HG03439 (cell line): Measurements from ENCODE around the gene XPNPEP3.
A peak's percentile ranks its signal among the peaks of the same experiment; 100 is the strongest.

Source experiments
- ATAC-seq: cut with Tn5 transposase; IDR thresholded peaks from one replicate; pipeline ENCODE4 v1.9.1; 2021; ENCODE audit warnings: mild to moderate bottlenecking, moderate library complexity; ENCODE audit not compliant: unreplicated experiment

Gene XPNPEP3

DNA sequence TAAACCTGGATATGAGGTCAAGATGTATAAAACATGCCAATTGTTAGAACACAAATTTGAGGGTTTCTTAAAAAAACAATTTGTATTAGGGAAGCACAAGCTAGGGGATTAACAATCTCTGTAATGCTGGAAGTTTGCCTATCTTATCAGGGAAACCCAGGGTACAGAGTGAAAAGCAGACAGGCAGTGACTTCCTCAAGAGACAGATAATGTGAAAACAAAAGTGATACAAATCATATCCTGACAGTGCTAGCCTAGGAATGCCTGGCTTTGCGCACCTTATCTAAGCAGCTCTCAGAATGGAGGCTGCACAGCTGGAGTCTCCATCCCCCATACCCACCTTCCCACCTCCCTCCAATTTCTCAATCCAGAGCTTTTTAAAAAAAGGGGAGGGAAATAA lies 71.7 kb downstream of the XPNPEP3 start:
- no peak for ATAC-seq

DNA sequence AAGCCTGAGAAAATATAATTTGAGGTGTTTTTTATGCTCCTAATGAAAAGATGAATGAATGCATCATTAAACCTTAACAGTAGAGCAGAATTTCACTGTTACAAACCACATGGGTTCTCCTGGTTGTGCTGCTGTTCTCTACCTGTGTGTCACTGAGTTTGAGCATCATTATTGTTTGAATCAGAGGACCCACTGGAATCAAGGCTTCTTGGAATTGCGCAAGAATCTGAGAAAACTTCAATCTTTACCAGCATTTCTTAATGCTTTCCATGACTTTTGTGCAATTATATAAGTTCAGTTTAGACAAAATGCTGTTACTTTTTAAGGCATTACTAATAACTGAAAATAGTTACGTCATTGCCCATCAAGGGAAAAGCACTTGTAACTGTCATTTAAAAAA lies 75.4 kb downstream of the XPNPEP3 start:
- no peak for ATAC-seq

DNA sequence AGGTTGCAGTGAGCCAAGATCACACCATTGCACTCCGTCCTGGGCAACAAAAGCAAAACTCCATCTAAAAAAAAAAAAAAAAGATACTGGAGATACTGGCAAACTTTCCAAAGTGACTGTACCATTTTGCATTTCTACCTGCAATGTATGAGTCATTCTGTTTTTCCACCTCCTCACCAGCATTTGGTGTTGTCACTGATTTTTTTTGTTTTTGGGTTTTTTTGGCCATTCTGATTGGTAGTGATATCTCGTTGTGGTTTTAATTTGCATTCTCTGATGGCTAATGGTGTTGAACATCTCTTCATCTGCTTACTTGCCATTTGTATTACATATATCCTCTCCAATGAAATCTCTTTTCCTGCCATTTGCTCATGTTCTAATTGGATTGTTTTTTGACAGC lies 82.3 kb downstream of the XPNPEP3 start:
- no peak for ATAC-seq

DNA sequence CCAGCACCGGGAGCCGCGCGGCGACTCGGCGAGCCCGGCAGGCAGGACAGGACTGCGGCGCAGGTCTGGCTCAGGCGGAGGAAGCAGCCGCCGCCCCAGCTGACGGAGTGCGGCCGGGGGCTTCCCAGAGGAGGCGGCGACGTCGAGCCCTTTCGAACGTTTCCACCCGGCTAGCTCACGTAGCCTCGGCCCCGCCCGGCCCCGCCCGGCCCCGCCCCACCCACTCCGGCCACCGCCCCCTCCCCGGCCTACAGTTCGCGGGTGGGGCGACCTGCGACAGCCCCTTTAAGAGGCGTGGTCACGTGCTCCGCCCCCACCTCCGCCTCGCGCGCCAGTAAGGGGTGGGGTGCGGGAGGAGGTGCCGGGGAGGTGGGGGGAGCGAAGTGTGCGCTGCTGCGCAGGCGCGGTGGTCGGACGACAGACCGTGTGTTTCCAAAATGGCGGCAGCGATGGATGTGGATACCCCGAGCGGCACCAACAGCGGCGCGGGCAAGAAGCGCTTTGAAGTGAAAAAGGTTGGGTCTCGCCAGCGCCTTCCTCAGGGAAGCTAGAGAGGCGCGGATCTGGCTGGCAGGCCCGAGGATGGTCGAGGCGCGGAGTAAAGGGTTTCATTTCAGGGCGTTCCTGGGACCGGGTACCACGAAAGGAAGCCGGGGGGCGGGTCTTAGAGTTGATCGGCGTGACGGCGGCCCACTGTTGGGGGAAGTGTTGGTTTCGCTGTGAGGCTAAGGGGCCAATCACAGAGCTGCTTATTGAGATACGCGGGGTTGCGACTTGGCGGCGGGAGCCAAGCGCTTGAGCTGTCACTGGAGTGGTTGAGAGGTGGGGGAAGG lies 94.2 kb downstream of the XPNPEP3 start, which contains the start of gene RBX1:
TSS of gene RBX1 (plus strand) at position 417 of the 833 bp plus-strand sequence. CDS start at position 438, 21 bp downstream.
- peak; percentile 85 for ATAC-seq

DNA sequence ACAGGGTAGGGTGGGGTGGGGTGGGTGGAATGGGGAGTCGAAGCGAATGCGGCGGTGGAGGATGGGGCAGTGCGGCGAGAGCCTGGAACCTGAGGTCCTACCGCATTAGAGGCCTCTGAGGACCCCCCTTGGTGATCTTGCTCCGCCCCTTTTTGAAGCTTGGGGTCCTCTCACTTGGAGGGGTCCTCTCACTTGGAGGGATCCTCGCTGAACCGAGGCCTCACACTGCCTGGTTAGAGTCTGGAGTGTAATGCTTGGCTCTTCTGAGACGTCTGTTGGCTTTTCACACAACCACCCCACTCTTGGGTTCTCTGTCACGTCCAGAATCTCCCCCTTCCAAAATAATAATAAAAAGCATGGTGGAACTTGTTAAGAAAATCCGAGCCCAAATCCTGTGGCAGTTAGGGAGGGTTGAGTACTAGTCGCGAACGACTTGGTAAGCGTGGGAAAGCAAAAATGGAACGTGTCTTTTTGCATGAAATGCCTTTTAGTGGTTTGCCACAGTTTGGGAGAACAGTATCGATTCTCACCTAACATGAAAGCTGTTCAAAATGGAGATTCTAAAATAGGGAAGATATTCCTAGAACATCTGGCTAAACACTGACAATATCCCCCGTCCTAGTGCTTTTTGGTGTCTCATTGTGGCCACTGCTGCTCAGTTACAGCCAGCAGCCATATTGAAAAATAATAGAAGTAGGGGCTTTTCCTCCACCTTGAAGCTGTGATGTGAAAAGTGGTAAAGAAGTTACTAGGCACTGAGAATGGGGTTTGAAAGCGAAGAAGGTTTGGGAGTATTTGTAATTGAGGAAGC lies 95.1 kb downstream of the XPNPEP3 start:
- ATAC-seq, result no peak

DNA sequence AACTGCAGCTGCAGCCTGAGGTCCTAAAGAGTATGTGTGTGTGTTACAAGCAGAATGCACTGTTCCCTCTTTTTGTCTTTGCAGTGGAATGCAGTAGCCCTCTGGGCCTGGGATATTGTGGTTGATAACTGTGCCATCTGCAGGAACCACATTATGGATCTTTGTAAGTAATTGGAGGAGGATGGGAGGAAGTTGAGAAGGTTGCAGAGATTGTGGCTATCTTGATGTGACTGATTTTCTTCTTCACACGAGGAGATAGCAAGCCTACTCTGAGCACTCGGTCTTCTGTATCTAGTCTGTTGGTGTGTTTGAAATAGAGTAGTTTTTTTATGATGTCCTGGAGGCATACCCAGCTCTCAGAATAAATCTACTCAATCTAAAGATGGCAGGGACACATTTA lies 96.5 kb downstream of the XPNPEP3 start:
- no peak for ATAC-seq

DNA sequence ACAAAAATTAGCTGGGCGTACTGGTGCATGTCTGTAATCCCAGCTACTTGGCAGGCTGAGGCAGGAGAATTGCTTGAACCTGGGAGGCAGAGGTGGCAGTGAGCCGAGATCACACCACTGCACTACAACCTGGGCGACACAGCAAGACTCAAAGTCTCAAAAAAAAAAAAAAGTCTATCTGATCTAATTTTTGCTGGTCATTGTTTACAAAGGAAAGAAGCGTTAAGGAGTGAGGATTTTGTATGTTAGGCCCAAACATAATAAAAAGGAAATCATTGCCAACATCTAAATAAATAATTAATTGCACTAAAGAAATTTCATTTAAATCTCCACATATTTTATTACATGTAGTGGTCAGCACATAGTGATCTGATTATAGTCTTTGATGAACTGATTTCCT lies 97.2 kb downstream of the XPNPEP3 start:
- ATAC-seq, result no peak

DNA sequence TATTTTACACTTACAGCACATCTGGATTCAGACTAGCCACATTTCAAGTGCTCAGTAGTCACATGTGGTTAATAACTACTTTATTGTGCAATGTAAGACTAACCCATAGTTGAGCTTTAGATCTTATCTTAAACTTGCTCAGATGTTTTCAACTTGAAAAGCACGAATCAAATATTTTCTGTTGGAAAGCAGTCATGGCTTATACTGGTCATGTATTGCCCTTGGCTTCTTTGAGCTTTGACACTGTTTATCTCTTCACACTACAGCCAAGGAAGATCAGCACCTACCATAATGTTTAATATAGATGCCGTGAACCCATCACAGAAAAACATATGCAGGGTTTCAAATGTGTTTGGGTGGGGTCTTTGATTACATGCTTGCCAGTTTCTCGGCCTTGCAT lies 98.6 kb downstream of the XPNPEP3 start:
- ATAC-seq, result no peak

DNA sequence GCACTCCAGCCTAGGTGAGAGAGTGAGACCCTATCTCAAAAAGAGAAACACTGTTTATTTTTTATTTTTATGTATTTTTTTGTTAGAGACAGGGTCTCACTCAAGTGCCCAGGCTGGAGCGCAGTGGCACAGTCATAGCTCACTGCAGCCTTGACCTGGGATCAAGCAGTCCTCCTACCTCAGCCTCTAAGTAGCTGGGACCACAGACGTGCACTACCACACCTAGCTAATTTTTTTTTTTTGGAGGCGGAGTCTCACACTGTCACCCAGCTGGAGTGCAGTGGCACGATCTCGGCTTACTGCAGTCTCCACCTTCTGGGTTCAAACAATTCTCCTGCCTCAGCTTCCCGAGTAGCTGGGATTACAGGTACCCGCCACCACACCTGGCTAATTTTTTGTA lies 100.7 kb downstream of the XPNPEP3 start:
- no peak for ATAC-seq

DNA sequence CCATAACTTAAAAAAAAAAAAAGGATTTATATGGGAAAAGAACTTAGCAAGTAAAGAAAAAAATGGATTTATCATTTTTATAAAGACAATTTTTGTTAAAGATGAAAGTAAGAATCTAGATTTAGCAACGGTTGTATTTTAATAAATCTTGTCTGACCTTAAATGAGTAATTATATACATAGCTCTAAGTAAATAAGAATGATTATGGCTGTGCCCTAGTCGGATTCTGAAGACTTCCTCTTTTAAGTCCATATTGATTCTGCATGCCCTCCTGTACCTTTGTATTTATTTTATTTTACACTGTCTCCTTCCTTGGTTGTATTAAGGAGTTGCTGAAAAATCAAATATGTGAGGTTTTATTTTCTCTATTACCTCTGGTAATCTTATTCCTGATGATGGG lies 101.4 kb downstream of the XPNPEP3 start:
- ATAC-seq, result no peak

DNA sequence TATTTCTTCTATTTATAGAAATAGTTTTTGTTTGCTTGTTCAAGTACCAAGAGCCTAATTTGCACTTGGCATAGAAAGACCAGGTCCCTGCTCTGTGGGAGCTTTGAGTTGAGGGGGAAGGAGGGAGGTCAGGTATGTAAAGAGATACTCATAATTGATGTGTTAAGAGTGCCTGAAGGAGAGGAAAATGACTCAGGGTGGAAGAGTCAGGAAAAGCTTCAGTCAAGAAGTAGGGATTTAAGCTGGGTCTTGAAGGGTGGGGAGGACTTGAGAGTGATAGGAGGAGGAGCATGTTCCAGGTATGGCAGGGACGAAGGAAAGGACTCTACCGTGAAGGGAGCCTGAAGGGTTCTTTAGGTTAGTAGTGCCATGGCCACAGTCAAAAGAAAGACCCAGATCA lies 103.2 kb downstream of the XPNPEP3 start:
- ATAC-seq, result no peak

DNA sequence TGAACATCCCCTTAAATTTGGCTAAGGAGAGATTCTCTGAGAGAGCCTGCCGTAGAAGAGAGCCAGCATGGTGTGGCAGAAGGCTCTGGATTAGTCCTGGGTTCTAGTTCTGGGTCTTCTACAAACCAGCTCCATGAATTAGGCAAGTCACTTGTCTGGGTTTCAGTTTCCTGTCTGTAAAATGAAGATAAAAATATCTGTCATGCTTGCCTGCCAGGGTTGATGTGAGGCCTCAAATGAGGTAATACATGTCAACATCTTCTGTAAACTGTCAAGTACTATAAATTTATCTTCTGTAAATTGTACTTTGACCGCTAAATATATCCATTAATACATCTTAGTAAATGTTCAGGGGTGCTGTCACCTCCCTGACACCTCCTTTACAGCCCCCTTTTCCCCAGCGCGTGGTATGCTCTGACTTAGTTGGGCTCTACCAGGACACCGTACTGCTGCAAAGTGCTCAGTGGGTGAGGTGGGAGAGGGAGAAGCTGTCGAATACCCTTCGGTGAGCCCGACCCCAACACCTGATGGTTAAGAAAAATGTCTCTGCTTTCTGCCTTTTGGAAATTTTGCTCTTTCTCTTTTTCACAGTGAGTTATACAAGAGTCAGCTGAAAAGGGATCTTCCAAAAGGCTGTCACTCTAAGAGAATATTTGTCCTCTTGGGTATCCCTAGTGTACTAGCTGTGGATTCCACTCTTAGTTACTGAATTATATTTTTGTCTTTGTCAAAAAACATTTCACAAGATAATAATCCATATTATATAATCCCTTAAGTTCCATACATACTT lies 109.2 kb downstream of the XPNPEP3 start:
- ATAC-seq, result no peak

DNA sequence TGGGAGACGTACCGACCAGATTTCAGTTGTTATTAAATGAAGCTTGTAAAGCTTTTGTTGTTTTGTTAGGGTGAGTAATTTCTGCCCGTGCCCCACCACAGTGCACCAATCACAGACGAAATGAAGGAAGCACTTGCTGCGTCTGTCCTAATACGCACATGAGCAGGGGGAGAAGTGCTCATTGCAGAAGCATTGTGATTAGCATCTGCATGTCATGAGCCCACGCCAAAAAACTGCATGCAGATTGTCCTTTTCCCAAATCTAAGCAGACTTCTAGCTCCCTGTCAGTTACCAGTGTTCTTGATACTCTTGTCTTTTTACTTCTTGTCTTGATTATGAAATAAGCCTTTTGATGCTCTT lies 109.8 kb downstream of the XPNPEP3 start:
- ATAC-seq, result no peak

DNA sequence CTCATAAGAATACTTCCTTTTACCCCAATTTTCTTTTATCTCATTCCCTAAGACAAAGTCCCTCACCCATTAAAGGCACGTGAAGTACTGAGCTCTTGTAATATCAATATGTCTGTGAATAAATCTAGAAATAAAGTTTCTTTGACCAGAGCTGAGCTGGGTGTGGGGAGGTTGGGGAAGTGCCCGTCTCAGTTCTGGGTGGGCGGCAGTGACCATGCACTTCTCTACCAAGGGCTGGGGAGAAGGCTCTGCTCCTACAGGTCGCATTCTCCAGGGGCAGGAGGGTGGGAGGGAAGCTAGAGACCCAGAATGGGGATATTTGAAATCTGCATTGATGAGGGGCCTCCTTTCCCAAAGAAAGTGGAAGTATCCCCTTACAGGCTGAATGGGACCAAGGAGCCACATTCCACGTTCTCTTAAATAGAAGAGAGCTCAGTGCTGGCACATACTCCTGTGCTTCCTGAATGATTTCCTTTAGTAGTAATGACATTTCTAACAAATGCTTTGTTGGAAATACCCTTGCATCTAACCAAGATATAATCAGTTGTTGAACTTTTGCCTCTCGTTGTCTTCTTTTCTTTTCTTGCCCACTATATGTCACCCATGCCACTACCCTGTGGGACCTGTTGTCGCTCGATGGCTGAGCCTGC lies 110.3 kb downstream of the XPNPEP3 start:
- no peak for ATAC-seq

DNA sequence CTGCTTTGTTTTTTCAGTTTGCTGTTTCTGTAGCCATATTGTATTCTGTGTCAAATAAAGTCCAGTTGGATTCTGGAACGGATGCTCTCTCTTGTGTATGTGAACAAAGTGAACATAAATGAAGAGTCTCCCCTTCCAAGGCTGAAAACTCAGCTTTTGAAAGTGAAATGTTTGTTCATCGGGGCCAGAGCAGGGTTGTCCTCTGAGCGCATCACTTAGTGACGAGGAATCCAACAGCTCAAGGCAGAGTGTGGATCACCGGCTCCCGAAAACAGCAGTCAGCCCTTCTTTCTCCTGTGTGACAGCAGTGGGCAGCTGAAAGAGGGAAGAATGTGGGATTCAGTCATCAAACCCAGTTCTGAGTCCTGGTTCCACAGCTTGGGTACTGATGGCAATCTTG lies 115.6 kb downstream of the XPNPEP3 start:
- no peak for ATAC-seq

DNA sequence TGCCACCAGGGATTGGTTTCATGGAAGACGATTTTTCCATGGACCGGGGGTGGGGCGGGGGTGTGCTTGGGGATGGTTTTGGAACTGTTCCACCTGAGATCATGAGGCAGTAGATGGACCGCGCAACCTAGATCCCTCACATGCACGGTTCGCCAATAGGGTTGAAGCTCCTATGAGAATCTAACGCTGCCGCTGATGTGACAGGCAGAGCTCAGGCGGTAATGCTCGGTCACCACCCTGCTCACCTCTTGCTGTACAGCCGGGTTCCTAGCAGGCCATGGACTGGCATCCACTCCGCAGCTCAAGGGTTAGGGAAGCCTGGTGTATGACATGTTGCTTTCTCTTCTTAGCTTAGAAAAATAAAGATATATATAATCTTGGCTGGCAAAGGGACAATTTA lies 116.2 kb downstream of the XPNPEP3 start:
- no peak for ATAC-seq

DNA sequence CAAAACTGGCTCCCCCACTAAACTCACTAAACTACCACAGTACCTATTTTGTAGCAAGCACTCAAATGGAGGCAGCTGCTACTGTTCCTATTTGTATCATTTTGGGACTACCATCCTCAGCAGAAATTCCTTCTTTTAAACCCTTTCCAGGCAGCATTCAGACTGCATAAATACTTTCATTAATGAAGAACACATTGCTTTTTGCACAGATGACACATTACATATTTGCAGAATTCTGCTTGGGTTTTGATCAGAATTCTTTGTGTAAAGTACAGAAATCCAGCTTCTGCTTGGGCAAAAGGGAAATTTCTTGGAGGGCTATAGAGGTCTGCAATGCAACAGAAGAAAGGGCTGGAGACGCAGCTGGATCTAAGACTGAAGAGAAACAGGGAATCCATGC lies 118.4 kb downstream of the XPNPEP3 start:
- no peak for ATAC-seq

DNA sequence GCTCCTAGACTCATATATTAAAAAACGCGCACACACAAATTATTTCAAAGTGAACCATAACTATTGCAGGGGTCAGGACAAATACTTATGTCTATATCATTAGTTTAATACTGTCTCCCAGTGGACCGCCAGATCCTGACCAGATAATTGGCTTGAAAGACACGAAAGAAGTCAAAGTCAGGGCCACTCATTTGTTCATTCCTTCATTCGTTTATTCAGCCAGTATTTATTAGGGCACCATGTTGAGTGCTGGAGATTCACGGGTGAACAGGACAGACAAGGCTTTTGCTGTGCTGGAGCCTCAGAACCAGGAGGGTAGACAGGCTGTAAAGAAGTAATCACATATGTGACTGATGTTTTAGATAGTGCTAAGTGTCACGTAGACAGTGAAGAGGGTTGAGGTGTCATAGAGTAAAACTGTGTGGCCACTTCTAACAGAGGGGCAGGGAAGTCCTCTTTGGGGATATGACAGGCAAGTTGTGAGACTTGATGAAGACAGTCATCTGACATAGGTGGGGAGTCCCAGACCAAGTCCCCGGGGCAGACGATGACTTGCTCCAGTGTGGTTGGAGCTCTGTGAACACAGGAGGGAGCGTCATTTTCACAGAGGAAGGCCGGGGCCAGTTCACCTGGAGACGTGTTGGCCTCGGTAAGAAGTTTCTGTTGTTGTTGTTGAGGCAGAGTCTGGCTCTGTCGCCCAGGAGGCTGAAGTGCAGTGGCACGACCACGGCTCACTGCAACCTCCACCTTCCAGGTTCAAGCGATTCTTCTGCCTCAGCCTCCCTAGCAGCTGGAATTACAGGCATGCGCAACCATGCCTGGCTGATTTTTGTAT lies 120.1 kb downstream of the XPNPEP3 start:
- ATAC-seq, result no peak

DNA sequence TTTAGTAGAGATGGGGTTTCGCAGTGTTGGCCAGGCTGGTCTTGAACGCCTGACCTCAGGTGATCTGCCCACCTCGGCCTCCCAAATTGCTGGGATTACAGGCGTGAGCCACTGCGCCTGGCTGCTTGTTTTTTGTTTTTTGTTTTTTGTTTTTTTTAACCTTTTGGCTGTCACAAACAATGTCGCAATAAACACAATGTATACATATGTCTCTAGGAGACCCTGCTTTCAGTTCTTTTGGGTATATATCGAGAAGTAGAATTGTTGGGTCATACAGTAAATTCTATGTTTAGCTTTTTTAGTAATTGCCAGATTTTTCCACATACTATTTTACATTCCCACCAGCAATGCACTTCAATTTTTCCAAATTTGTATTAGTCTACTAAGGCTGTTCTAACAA lies 122.2 kb downstream of the XPNPEP3 start:
- no peak for ATAC-seq

DNA sequence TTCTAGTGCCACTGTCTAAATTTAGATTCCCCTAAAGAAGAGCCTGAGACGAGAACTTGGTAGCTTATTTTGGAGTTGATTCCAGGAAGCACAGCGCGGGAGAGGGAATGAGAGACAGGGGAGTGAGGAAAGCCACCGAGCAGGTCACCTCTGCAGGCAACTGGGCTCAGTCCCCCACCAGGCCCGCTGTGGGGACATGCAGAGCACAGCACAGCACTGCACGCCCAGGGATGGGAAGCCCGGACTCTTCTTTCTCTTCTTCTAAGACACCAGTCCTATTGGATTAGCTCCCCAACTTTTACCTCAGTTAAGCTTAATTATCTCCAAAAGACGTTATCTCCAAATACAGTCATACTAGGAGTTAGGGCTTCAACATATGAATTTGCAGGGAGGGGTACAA lies 122.9 kb downstream of the XPNPEP3 start:
- no peak for ATAC-seq
